ENCODE measurements around the gene POLR3H.

POLR3H gene

DNA sequence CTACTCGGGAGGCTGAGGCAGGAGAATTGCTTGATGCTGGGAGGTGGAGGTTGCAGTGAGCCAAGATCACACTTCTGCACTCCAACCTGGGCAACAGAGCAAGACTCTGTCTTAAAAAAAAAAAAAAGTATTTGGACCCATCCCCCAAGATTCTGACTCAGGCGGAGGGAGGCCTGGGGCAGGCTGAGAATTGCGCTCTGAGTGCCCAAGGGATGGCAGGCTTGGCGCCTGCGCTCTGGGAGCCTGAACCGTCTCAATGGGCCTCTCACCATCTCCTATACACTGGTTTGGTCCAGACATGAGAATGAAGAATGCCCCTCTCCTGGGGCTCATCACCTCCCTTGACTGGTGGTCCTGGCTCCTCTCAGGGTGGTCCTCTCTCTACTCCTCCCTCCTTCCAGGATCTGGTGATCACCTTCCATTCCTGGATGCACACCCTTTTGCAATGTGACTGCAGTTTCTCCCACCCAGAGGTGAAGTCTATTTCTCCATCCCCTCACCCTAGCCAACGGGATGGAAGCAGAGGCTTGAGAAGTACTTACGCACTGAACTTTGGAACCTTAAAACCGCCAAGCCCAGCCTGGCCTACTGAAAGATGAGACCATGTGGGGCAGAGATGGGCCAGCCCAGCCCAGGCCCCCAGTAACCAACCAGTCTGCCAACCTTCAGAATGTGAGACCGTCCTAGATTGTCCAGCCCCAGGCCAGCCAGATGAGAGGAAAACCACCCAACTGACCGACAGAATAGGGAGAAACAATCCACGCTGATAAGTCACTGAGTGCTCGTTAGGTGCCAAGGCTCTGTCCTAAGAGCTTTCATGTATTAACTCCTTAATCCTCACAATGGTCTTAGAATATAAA, 4.9 kb downstream of the POLR3H start:
- FAIRE-seq: no peak
- DNase-seq (ENCODE audit: insufficient read length, low spot score): no peak

DNA sequence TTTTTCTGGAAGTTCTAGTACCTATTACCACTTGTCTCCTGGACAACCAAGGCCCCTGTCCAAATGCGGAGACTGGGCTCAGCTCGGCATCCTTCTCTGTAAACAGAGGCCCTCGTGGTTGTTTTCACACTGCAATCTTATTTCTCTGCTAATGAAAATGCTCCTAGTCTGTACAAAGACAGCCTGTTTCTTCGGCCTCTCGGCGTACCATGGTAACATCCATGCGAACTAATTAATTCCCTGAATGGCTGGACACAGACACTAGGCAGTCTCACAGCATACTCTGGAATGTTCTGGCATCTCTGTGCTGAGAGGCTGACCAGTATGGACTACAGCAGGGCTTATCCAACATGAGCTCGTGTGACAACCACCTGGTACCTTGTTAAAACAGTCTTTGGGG, 5.7 kb downstream of the POLR3H start:
- DNase-seq (ENCODE audit: insufficient read length, low spot score): no peak
- FAIRE-seq: no peak

GRCh38 chr22:41537203-41537602, 7.1 kb downstream of the POLR3H start:
- FAIRE-seq (no peak), DNase-seq (ENCODE audit: insufficient read length, low spot score) (no peak)

DNA sequence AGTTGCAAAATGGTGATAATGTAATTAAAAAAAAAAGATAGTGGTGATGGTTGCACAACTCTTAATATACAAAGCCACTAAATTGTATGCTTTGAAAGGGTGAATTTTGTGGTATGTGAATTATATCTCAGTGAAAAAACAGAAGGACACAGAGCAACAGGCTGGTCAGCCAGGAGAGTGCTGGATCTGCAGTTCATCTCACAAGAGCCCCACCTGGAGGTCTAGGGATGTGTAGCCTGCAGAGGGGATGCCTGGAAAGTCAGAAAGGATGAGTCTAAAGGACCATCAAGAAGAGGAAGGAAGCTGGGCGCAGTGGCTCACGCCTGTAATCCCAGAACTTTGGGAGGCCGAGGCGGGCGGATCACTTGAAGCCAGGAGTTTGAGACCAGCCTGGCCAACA, 9.0 kb downstream of the POLR3H start:
- FAIRE-seq (no peak), DNase-seq (ENCODE audit: insufficient read length, low spot score) (no peak)

GRCh38 chr22:41534219-41534618, 10.1 kb downstream of the POLR3H start:
- no peak for FAIRE-seq
- DNase-seq (ENCODE audit: insufficient read length, low spot score): no peak

DNA sequence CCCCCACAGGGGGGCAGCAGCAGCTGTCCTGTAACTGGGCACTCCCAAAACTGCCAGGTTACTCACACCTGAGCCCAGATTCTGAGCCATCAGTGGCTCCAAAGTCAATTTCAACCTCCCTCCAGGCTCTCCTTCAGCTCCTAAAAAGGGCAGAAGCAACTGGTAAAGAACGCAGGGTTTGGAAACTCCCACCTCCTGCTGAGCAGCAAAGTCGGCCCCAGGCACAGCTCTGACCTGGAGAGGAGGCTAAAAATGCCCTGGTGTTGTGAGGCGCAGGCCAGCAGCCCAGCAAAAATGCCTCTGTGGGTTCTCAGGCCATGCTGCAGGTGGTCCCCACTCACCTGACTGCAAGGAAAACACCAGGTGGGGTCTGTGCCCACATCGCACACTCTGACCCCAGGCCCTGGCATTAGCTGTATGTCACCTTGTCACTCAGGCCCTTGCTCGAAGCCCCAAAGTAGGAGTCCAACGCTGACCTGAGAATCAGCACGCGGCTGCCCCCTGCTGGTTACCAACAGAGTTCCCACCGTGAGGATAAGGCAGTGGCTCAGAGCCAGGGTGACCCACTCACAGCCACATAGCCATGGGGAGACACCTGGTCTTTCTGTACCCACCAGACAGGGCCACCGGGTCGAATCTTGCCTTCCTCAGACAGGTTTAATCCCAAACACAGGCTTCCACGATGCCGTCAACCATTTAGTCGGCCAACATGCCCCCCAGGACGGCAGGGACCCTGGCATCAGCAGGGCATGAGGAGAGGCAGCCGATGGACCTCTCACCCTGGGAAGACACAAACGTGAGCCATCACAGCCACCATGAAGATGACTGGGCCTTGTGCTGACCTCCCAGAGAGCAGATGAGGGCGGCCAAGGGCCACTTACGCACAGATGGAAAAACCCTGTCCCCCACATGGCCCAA, 11.1 kb downstream of the POLR3H start:
- DNase-seq (ENCODE audit: insufficient read length, low spot score): peak; percentile 85
- peak; percentile 63 for FAIRE-seq

- no peak for FAIRE-seq
- DNase-seq (ENCODE audit: insufficient read length, low spot score): no peak
Measured at GRCh38 chr22:41531715-41532477, 12.4 kb downstream of the POLR3H start.

- FAIRE-seq: no peak
- DNase-seq (ENCODE audit: insufficient read length, low spot score): no peak
Measured at GRCh38 chr22:41530890-41531714, 13.2 kb downstream of the POLR3H start.

- no peak for DNase-seq (ENCODE audit: insufficient read length, low spot score)
- no peak for FAIRE-seq
Measured at GRCh38 chr22:41528938-41529561, 15.2 kb downstream of the POLR3H start.

DNA sequence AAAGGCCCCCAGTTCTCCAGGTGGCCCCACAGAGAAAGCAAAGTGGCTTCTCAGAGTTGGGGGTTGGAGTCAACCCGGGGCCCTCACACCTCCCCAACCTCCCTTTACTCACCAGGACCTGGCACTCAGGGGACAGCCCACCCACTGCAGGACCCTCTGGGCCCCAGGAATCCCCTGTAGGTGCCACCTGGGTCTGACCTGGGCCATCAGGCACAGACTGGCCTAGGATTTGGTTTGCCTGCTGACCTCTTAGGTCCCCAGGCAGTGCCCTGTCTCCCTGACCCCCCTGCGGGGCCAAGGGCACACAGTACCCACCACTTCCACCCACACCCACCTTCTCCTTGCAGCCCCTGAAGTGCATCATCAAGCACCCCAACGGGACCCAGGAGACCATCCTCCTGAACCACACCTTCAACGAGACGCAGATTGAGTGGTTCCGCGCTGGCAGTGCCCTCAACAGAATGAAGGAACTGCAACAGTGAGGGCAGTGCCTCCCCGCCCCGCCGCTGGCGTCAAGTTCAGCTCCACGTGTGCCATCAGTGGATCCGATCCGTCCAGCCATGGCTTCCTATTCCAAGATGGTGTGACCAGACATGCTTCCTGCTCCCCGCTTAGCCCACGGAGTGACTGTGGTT, 16.0 kb downstream of the POLR3H start:
- DNase-seq (ENCODE audit: insufficient read length, low spot score): no peak
- no peak for FAIRE-seq

DNA sequence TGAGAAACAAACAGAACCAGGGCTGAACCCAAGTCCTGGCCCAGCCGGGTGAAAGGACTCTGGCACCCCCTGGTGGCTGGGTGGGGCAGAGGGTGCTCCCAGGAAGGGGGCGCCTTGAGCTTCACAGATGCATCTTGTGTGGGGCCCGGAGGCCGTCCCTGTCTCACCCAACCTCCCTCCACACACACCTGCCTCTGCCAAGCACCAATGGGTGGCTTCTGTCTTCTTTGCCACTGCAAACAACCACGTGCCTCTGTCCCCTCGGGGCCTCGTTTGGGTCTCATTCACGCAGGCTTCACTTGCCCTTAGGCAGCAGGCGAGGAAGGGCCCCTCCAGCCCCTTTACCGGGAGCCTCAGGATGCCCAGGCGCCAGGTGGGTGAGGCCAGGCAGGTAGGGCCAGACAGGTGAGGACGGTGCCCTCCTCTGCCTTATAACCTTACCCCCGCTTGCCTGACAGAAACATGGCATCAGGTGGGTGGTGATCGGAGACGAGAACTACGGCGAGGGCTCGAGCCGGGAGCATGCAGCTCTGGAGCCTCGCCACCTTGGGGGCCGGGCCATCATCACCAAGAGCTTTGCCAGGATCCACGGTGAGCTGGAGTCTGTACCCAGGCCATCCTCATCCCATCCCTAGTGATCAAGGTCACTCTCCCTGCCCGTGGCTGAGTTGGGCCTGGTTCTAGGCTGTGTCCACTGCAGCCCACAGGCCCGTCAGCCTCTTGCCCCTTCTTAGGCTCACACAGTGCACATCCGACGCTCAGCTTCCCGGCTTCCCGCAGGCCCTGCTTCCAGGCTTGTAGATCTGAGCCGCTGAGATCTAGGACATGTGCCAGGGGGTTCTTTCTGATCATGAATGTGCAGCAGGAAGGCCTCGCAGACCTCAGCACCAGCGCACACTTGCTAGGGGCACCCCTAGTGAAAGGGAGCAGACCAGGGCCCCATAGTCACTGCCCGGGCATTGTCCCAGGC, 17.2 kb downstream of the POLR3H start:
- DNase-seq (ENCODE audit: insufficient read length, low spot score) (peak; percentile 59), FAIRE-seq (no peak)

- DNase-seq (ENCODE audit: insufficient read length, low spot score): no peak
- no peak for FAIRE-seq
Measured at GRCh38 chr22:41526226-41526829, 17.9 kb downstream of the POLR3H start.

DNA sequence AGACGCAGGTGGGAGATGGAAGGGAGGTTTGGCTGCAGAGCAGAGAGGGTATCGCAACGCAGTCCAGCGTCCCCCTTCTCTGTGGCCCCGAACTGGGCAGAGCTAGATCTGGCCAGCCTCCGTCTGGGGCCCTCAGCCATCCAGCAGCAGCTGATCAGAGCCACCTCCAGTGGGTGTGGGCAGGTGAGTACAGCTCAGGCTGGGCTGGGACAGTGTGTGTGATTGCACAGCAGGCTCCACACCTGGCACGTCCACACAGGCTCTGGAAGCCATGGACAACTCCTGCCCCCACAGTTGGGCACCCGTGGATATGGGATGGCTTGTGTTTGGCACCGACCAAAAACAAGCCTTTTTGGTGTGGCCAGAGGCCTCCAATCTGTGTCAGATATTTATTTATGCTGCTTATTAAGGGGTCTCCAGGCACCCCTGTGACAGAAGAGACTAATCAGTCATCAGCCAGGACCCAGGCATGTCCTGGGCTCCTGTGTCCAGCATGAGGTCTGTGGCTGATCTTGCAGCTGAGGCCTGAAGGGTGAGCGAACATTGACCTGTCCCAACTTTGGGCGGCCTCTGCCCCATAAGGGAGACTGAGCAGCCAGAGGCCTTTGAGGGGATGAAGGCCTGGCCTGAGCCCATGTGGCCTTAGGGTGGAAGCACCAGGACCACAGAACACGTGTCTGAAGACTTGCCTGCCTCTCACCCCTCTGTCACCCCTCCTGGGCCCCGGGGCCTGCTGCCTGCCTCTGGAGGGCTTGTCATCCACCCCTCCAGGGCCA, 18.6 kb downstream of the POLR3H start:
- FAIRE-seq (no peak), DNase-seq (ENCODE audit: insufficient read length, low spot score) (no peak)

DNA sequence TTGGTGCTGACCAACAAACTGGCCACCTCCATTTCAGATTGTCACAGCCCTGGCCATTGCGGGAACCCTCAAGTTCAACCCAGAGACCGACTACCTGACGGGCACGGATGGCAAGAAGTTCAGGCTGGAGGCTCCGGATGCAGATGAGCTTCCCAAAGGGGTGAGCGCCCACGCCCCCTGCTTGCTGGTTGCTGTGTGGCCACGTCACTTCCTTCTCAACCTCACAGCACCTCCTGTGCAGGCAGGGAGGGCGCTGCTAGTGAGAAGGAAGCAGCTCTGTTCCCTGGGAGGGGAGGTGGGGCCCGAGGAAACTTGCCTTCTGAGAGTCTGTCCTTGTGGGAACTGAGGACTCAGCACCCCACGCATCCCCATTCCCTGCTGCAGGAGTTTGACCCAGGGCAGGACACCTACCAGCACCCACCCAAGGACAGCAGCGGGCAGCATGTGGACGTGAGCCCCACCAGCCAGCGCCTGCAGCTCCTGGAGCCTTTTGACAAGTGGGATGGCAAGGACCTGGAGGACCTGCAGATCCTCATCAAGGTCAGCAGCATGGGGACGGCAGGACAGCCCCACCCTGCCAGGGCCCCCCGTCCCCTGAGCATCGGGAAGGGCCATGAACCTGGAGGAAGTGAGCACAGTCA, 19.3 kb downstream of the POLR3H start:
- no peak for DNase-seq (ENCODE audit: insufficient read length, low spot score)
- no peak for FAIRE-seq

- FAIRE-seq (no peak), DNase-seq (ENCODE audit: insufficient read length, low spot score) (no peak)
Measured at GRCh38 chr22:41524251-41524661, 20.0 kb downstream of the POLR3H start.

DNA sequence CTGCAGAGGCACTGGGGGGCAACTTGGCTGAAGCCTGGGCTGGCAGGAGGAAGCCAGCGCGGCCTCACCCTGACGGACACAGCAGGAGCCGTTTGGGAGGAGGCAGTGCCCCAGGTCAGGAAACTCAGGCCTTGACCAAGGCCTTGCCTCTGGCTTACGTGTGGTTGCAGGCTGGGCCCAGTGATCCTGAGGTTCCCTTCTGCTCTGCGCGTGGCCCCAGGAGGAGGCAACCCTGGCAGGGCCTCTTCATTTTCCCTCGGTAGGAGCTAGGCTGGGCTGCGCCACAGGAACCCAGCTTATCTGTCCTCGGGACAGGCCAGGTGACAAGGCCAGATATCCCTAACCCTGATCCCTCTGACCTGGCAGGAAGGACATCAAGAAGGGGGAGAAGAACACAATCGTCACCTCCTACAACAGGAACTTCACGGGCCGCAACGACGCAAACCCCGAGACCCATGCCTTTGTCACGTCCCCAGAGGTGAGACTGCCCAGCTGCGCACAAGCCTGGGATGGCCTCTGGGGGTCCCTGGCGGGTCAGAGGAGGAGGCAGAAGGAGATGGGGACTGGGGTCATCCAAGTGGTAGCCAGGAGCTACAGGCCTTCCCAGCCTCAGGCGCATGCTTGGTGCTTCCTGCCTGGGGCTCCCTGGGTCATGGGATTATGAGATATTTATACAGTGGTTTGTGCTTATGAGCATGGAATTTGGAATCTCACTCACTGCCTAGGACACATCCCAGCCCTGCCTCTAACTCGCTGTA, 20.6 kb downstream of the POLR3H start:
- FAIRE-seq (no peak), DNase-seq (ENCODE audit: insufficient read length, low spot score) (no peak)
